ENCODE data around the gene BCL2A1. TPM values are rescaled to one million over a fixed set of nuclear protein-coding genes. Genes with fewer than 3 reads are reported as not detected.
A peak's percentile ranks its signal among the peaks of the same experiment; 100 is the strongest.

Gene BCL2A1
- total and polyA plus RNA-seq, 4 donors: 0.50 to 2.9 (median 1.2) TPM

DNA sequence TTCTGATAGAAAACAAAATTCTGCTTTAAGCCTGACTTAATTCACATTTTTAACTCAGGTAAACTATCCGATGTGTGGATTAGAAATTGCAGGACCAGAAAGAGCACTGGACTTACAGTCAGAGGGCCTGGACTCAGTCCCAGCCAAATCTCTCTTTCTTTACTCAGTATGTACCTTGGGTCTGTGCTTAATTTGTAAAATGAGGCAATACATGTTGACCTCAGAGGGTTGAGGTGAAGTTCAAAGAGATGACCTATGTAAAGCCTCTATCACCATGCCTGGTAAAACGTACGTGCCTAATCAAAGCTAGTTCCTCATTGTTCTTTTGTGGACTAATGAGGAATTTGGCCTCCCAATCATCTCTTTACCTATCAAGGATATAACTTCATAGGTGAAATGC lies 1.9 kb upstream of the BCL2A1 start:
- 36% methylated on average over 3 of the region's 3 CpGs for WGBS
- H3K9me3 ChIP-seq (ENCODE audit: control insufficient read depth in 4 of 4, low read length in 3 of 4): no peaks in the 10 kb centered on the region
- peaks cover 0 to 14% (median 5%) of the 10 kb centered on the region in 4 donors for H3K4me1 ChIP-seq (ENCODE audit: control insufficient read depth in 4 of 4, insufficient read depth in 4 of 4, low read length in 3 of 4)
- no peak for DNase-seq (ENCODE audit: low spot score)
- peak overlapping the region in 1 of 2 donors; percentile 15 for H3K27ac ChIP-seq (ENCODE audit: low read depth in 1 of 2, low read length in 2 of 2)
- H3K27me3 ChIP-seq (ENCODE audit: control insufficient read depth in 4 of 4, insufficient read depth in 4 of 4, low read length in 3 of 4): no peaks in the 10 kb centered on the region
- no peak overlapping the region for H3K4me3 ChIP-seq (ENCODE audit: low read depth in 1 of 3, low read length in 3 of 3)
- TF ChIP-seq, protein P1, sequence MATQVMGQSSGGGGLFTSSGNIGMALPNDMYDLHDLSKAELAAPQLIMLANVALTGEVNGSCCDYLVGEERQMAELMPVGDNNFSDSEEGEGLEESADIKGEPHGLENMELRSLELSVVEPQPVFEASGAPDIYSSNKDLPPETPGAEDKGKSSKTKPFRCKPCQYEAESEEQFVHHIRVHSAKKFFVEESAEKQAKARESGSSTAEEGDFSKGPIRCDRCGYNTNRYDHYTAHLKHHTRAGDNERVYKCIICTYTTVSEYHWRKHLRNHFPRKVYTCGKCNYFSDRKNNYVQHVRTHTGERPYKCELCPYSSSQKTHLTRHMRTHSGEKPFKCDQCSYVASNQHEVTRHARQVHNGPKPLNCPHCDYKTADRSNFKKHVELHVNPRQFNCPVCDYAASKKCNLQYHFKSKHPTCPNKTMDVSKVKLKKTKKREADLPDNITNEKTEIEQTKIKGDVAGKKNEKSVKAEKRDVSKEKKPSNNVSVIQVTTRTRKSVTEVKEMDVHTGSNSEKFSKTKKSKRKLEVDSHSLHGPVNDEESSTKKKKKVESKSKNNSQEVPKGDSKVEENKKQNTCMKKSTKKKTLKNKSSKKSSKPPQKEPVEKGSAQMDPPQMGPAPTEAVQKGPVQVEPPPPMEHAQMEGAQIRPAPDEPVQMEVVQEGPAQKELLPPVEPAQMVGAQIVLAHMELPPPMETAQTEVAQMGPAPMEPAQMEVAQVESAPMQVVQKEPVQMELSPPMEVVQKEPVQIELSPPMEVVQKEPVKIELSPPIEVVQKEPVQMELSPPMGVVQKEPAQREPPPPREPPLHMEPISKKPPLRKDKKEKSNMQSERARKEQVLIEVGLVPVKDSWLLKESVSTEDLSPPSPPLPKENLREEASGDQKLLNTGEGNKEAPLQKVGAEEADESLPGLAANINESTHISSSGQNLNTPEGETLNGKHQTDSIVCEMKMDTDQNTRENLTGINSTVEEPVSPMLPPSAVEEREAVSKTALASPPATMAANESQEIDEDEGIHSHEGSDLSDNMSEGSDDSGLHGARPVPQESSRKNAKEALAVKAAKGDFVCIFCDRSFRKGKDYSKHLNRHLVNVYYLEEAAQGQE (IDR thresholded peaks at IDR 0.05): peak; percentile 53
- TF ChIP-seq RAD21 (IDR thresholded peaks at IDR 0.05) (peak; percentile 14 to 40), HNF4A (conservative IDR thresholded peaks at IDR 0.05) (peak; percentile 85 to 88), YY1 (IDR thresholded peaks at IDR 0.05) (peak; percentile 54), SP1 (IDR thresholded peaks at IDR 0.05) (peak; percentile 48), HNF4G (IDR thresholded peaks at IDR 0.05) (no peak), TAF1 (conservative IDR thresholded peaks at IDR 0.05) (no peak), NR2F2 (IDR thresholded peaks at IDR 0.05) (peak; percentile 76), EGR1 (IDR thresholded peaks at IDR 0.05; ENCODE audit: low read depth in 2 of 2) (no peak), GABPA (IDR thresholded peaks at IDR 0.05 in 1 of 2, conservative IDR thresholded peaks at IDR 0.05 in 1 of 2) (peak in 1 of 2 donors; percentile 35), FOXA1 (IDR thresholded peaks at IDR 0.05) (peak; percentile 81), RXRA (IDR thresholded peaks at IDR 0.05) (peak; percentile 93 to 95), JUND (IDR thresholded peaks at IDR 0.05) (peak in 1 of 2 donors; percentile 74), FOXA2 (IDR thresholded peaks at IDR 0.05) (peak; percentile 91), CTCF (IDR thresholded peaks at IDR 0.05; ENCODE audit: low read depth, low read length, missing input control) (no peak)
- TF ChIP-seq, protein P2, sequence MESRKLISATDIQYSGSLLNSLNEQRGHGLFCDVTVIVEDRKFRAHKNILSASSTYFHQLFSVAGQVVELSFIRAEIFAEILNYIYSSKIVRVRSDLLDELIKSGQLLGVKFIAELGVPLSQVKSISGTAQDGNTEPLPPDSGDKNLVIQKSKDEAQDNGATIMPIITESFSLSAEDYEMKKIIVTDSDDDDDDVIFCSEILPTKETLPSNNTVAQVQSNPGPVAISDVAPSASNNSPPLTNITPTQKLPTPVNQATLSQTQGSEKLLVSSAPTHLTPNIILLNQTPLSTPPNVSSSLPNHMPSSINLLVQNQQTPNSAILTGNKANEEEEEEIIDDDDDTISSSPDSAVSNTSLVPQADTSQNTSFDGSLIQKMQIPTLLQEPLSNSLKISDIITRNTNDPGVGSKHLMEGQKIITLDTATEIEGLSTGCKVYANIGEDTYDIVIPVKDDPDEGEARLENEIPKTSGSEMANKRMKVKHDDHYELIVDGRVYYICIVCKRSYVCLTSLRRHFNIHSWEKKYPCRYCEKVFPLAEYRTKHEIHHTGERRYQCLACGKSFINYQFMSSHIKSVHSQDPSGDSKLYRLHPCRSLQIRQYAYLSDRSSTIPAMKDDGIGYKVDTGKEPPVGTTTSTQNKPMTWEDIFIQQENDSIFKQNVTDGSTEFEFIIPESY (IDR thresholded peaks at IDR 0.05): peak; percentile 83
- TF ChIP-seq, protein P3, sequence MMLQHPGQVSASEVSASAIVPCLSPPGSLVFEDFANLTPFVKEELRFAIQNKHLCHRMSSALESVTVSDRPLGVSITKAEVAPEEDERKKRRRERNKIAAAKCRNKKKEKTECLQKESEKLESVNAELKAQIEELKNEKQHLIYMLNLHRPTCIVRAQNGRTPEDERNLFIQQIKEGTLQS (IDR thresholded peaks at IDR 0.05): peak; percentile 64
- TF ChIP-seq, protein P4, sequence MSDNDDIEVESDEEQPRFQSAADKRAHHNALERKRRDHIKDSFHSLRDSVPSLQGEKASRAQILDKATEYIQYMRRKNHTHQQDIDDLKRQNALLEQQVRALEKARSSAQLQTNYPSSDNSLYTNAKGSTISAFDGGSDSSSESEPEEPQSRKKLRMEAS (IDR thresholded peaks at IDR 0.05): peak; percentile 53
- no peaks in the 10 kb centered on the region for H3K36me3 ChIP-seq (ENCODE audit: control insufficient read depth in 4 of 4, insufficient read depth in 3 of 4, low read depth in 1 of 4, low read length in 3 of 4)
- H3K9ac ChIP-seq (ENCODE audit: low read depth in 1 of 2, low read length in 2 of 2): no peak overlapping the region

Measured in liver (tissue), 9 donors.